Islet precursor cell (in vitro differentiated cells): ENCODE measurements around the gene PDE4D.
"Not testable (repeated sequence)": the region's sequence is repeated elsewhere in the genome, so short reads cannot be mapped to it uniquely, and the experiment has no call there.

Experiments
- DNase-seq: peaks from one replicate; pipeline ENCODE4 v3.0.0-alpha.2; 2018

PDE4D gene

DNA sequence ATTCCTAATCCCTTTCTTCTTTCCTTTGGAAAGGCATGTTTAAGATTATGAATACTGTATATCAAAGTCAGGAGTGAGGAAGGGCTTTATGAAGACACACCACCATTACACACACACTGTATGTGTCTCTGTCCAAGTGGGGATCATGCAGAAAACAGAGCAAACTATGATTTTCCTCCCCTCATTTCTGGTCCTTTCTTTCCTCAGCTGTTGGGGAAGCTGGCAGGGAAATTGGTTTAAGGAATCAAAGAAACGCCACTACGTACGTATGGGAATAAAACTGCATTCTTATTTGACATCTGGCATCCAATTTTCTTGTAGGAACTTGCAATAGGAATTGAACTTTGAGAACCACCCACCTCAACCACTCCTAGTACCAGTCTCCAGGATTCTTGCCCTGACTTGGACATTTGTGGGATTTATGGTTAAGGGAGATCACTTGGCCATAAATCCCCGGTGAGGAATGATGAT lies 125.8 kb downstream of the PDE4D start:
- no peak for DNase-seq

DNA sequence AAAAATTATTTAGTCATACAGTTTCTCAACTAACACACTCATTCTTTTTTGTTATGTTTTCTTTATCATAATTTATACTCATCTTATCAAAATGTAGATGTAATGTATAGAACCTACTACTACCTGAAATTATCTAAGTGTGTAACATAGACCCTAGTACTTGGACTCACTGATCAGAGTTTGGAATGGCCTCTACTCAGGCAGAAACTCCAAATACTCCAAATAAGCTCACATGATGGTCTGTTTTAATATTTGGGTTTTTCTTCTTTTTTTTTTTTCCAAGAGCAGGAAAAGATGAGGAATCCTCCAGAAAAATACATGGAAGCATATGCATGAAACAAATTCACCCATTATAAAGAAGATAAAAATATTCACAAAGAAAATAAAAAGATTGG lies 126.3 kb downstream of the PDE4D start:
- DNase-seq = no peak

DNA sequence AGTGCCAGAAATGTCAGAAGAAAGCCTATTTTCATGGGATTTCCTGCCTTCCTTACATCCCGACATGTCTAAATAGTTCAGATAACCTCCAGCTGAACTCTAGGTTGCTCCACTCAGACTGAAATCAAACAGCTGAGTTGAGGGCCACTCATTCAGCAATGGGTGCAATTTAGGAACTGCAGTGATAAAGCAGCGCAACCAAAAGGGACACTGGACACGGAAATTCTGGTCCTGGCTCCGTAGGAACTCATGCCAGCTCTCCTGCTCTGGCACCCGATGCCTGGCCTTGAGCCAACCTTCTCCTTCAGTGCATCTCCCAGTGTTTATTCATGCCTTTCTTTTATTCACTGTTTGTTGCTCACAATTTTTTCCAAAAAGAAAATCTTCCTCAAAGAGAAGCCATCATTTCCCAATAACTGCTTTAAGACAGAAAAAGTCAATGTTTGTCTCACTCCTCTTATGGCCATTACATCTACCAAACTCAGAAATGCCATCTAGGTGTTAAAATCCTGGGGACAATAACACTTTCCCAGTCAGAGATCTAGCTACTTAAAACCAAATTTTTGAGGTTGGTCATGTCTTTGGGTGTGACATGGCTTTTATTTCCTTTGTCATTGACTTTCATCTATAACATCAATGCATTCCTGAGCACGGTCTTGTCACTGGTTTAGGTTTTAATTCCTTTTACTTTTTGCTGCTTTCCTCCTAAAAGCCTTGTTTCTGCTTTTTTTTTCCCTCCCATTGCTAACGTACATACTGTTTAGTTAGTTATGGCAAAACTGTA lies 126.9 kb downstream of the PDE4D start:
- no peak for DNase-seq

DNA sequence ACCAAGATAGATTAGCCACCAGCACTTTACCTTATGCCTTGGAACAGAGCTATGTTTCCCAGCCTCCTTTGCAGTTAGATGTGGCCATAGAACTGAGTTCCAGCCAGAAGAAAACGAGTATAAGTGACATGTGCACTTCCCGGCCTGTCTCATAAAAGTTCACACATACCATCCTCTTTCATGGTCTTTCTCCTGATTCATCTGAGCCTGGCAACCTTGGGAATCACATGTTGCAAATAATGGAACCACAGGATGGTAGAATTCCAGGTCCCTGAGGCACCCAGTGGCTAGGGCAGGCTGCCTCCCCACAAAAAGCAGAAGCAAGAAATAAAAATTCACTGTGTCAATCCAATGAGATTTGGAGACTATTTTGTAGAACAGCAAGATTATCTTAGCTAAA lies 128.1 kb downstream of the PDE4D start:
- DNase-seq = no peak

DNA sequence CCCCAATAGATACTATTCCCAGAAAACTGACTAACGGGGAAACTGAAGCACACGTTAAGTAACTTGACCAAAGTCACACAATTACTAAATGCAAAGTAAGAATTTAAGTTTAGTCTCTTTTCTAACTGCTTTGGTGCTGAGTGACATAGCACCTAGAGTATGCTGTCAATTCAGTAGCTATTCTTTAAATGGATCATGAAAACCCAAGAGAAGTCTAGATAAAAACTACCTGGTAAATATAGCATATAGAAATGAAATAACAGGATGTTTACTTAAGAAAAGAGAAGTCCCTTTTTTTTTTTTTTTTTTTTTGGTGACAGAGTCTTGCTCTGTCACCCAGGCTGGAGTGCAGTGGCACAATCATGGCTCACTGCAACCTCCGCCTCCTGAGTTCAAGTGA lies 129.2 kb downstream of the PDE4D start:
- DNase-seq = no peak

DNA sequence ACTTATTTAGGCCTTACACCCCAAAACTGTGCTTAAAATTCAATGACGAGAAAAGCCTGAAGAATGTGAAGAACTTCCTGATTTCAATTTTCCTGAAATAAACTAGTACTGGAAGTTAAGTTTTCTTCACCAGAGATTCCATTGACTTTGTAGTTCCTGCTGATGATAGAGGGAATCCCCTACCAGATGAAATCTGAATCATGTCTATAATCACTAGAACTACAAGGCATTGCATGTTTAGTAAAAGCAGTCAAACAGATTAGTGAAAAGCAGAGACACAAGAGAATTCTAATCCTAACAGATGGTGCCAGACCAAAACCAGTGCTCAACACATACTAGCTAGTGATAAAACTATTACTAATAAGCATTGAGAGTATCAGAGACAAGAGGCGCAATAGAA lies 130.0 kb downstream of the PDE4D start:
- DNase-seq = no peak

DNA sequence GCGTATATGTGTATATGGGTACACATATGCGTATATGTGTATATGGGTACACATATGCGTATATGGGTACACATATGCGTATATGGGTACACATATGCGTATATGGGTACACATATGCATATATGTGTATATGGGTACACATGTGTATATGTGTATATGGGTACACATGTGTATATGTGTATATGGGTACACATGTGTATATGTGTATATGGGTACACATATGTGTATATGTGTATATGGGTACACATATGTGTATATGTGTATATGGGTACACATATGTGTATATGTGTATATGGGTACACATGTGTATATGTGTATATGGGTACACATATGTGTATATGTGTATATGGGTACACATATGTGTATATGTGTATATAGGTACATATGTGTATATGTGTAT lies 131.3 kb downstream of the PDE4D start:
- DNase-seq = not testable (repeated sequence)

DNA sequence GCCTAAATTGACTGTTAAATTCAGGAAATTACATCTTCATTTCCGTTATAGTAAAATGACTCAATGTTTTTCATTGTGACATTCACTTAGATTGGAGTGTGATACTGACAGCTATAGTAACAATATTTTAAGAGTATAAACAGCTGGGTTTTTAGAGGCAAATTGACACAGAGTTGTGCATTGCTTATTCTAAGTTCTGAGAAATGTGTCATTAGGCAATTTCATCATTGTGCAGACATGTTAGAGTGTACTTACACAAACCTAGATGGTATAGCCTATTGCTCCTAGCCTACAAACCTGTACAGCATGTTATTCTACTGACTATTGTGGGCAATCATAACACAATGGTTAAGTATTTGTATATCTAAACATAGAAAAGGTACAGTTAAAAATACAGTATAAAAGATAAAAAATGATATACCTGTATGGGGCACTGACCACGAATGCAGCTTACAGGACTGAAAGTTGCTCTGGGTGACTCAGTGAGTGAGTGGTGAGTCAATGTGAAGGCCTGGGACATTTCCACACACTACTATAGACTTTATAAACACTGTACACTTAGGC lies 132.7 kb downstream of the PDE4D start:
- DNase-seq = no peak

DNA sequence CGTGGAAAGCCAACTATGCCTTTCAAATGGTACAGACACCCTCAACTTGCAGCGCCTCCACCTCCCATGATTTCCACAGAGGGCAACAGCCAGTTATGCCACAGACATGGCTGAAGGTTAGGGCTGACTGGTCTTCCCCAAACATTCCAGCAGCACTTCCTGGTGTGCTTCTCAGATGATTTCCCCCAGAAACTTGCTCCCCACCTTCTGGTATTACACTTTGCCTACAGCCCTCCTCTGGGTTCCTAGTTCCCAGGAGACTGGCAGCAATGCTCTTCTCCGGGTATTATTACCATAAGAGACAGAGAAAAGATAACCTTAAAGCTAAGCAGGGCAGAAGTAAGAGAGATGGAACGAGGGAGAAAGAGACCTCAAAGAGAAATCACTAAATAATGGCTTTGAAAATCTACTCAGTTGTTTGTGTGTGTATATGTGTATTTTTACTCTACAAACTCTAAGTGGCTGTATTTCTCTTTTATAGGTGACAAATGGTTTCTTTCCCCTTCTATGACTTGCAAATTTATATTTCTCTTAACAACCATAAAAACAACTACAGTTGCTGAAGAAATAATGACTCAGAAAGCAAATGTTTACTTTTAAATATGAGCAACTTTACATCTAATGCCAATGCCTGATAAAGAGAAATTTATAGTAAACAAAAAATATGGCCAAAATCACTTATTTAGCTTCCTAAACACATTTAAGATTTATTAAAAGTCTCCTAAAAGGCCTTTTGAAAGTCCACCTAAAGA lies 133.8 kb downstream of the PDE4D start:
- DNase-seq = no peak

DNA sequence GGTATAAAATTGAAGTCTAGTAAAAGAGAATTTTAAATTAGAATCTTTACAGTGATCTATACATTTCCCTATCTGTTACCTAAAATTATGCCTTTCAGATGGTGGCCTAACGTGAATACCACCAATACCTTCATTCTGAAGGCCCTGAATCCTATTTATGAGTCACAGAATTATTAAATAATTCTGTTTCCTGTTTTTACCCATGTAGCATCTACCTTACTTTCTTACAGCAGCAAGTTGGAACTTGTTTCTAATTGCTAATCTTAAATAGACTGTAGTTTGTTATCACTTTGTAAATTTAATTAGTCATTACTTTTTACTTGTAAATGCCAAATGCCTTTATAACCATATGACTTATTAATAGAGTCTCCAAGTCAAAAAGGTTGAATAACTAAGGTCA lies 135.0 kb downstream of the PDE4D start:
- DNase-seq = no peak

DNA sequence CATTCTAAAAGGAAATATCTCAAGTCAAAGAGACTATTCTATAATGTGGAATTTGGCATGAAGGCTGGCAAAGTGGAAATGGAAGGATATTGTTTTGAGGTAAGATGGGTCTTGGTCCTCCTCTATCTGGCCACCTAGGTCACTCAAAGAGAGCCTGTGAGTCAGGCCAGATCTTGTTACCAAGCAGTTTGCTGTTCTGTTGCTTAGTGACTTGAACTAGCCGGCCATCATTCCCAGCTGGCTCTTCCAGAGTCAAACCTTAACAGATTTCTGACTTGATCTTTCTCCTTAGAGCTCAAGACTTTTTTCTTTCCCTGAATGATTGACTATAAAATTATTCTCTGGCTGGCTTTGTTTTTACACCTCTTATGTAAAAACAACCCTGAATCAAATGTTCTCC lies 136.1 kb downstream of the PDE4D start:
- no peak for DNase-seq

DNA sequence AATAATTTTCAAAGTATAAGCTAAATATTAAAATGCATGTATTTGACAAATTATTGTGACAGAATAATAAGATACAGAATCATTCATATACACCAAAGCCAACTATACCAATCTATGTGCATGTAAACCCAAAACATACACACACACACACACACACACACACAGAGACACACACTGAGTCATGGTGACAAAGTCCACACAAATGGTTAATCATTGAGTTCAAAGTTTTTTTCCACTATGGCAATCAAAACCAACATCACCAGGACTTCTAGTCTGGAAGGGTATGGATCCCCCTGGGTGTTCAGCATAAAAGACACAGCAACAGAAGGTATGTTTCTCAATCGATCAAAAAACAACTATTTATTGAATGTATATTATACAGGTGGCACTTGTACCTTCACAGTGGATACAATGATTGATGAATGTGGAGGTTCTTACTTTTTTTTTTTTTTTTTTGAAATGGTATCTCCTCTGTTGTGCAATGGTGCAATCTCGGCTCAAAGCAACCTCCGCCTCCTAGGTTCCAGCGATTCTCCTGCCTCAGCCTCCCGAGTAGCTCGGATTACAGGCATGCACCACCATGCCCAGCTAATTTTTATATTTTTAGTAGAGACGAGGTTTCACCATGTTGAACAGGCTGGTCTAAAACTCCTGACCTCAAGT lies 137.0 kb downstream of the PDE4D start:
- DNase-seq = no peak

DNA sequence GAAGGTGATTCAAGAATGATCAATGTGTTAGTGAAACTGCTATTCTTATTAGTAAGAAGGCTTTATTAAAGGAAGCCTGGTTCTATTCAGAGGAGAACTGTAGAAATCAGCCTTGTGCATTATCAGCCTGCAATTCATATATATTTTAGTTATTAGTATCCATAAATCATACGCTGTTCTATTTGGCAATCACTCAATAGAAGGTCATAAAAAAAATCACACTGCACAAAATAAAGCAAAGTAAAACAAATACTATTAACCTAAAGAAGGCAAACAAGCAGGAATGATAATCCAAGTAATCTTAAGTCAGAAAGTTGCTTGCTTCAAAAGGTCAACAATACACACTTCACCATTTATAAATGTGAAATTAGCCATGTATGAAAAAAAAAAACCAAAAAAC lies 138.1 kb downstream of the PDE4D start:
- no peak for DNase-seq

DNA sequence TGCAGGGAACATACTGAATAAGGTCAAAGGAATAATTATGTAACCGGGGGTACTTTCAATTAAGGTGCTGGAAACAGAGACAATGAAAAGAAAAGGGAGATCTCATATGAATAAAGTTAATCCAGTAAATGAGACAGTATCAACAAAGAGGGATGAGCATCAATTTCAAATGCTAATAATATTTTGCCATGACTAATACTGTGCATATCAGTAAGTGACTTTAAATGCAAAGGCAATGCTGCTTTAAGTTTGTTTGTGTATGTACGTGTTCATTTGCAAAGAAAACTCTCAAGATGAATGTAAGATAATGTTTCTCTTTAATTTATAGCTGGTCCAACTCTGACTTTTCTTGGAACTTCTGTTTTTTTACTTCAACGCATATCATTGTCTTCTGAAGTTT lies 139.9 kb downstream of the PDE4D start:
- no peak for DNase-seq

DNA sequence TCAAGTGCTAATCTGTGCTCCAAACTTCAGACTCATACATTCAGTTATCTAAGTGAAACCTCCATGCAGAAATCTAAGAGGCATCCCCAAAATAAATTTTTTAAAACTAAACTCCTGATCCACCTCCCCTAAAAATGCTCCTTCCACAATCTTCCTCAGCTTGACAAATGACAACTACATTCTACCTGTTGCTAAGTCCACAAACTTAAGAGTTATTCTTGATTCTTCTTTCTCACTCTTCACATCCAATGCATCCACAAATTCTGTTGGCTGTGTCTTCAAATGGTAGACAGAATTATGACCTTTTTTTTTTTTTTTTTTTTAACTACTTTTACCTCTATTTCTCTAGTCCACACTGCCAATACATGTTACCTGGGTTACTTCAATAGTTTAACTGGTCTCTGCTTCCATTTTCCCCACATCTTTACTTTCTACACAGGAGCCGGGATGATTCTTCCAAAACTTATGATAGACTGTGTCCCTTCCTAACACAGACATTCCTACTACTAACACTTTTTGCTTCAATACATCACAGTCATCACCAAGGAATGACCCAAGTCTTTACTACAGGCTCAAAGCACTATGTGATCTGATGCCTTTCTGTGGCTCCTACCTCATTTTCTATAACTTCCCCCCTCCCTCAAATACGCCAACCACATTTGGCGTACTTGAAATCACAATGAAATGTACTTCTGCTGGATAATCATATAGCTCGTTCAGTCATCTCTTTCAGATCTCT lies 143.6 kb downstream of the PDE4D start:
- DNase-seq = no peak

DNA sequence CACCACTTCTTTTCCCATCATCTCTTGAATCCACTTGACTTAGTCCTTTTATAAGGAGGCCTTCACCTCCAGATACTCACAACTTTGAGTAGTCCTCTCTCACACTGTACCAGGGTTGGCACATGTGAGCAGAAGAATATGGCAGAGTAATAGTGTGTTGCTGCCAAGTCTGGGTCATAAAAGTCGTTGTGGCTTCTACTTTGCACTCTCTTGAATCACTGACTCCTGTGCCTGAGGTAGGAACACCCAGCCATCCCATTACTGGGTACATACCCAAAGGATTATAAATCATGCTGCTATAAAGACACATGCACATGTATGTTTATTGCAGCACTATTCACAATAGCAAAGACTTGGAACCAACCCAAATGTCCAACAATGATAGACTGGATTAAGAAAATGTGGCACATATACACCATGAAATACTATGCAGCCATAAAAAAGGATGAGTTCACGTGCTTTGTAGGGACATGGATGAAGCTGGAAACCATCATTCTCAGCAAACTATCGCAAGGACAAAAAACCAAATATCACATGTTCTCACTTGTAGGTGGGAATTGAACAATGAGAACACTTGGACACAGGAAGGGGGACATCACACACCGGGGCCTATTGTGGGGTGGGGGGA lies 145.4 kb downstream of the PDE4D start:
- DNase-seq = not testable (repeated sequence)

DNA sequence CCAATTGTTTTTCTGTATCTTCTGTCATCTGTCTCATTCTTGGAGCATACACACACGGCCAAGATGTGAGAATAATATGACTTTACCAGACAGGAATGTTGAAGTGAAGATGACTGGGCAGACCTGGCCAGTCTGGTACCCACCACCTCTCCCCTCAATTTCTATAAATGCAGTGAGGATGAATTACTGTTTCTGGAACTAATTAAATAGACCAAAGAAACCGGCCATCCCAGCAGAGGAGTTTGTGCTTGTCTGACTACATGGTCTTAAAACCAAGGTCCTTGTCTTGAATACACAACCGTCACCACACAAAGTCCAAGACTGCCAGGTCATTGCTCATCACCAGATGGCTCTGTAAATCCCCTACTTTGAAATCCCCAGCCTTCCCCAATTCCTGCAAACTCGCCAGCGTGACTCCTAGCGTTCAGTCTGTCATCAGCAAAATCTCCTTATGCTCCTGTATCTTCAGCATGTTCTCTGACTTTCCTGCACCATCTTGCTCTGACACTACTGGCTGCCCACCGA lies 147.2 kb downstream of the PDE4D start:
- DNase-seq = no peak

DNA sequence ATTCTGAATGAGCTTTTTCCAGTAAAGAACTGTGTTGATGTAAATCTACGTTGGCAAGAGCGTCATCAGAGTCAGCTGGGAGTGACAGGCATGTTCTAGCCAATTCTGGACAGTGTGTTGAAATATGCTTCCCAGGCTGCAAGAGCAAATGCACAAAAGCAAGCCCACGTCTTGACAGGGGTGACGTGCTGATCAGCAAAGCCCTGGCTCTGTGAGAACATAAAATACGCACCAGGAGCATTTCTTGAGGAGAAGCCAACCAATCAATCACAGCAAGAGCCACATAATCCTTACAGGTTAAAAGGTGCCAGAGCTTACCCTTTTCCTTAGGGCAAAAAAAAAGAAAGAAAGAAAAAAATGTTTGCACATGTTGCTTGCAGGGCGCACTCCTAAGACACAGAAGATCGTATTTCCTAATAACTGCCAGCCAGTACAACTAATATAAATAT lies 148.1 kb downstream of the PDE4D start:
- DNase-seq = no peak

DNA sequence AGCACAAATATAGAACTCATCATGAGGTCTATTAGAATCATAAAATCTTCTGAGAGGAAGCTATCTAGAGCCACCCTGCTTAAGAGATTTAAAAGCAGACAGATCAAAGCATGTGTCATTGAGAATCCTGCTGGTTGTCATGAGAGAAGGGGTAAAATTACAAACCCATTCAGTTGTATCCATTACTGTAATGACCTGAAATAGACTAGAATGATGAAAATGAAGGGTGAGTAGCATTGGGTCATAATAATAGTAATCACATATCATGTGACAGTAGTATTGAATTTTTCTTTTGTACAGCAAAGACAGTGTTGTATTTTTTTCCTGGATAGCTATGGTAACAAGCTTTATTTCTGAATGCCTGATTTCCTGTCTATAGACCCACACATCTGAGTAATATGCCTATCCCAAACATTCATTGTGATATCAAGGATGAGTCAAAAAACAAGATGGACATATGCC lies 149.0 kb downstream of the PDE4D start:
- DNase-seq = no peak

DNA sequence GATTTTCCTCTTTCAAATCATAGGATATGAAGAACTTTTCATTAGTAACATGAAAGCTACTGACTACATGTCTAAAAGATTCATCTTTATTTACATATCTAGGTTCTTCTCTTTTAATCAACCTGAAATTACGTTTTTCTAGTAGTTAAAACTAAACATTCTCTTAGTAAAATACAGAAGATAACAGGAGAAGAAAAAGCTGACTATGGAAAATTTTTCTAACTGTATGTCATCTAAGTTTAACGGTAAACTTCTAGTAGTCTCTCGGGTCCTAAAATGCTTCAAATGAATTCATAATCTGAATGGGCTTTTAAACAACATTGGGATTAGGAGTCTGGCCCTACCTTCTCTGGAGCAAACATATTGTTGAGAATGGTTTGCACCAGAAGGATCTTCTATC lies 151.9 kb downstream of the PDE4D start:
- DNase-seq = no peak

DNA sequence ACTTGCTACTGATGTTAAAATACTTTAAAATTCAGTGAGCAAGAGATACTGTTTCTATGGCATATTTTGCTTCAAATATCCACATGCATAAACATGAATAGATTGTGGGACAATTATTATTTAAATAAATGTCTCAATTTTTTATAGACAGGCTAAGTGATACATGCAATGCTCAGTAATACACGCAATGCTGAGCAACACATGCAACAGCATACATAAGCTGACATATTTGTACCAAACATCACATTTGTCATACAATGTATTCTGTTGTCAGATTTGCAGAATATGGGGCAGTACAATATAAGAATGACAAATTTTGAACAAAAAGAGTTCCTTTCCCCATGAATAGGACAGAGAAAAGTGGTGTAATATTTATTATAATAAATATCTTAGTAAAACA lies 155.5 kb downstream of the PDE4D start:
- no peak for DNase-seq

DNA sequence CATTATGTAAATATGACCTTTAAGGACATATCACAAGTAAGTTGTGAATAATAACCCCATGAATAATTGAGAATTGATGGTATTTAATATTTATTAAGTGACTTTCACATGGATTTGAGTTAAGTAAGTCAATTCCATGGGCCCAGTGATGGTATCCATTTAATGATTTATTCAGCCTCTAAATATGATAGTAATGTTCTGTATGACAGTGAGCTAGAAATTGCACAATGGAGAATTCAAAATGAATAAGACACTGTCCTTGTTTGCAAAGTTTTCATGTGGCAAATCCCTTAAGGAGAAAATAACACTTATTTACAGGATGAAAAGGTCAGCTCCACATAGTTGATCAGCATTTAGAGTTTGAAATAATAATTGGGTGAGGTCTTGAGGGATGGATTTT lies 160.7 kb downstream of the PDE4D start:
- DNase-seq = no peak
